ENCODE data around the gene VWDE.
A peak's percentile ranks its signal among the peaks of the same experiment; 100 is the strongest.

Gene VWDE

GRCh38 chr7:12320987-12321647, 82.5 kb downstream of the VWDE start:
- Histone ChIP-seq H3K27ac (ENCODE audit: low read depth, low read length) (no peak overlapping the region), H3K4me1 (ENCODE audit: control insufficient read depth, insufficient read depth, low read length) (no peaks in the 10 kb centered on the region), H3K4me3 (ENCODE audit: low read length) (no peak overlapping the region), H3K36me3 (ENCODE audit: control insufficient read depth, insufficient read depth, low read length) (no peaks in the 10 kb centered on the region), H3K9ac (ENCODE audit: low read length) (no peak overlapping the region), H3K27me3 (ENCODE audit: control insufficient read depth, insufficient read depth, low read length) (no peaks in the 10 kb centered on the region)

GRCh38 chr7:12320241-12320986, 83.3 kb downstream of the VWDE start:
- Histone ChIP-seq H3K36me3 (ENCODE audit: control insufficient read depth, insufficient read depth, low read length) (no peaks in the 10 kb centered on the region), H3K27ac (ENCODE audit: low read depth, low read length) (no peak overlapping the region), H3K27me3 (ENCODE audit: control insufficient read depth, insufficient read depth, low read length) (no peaks in the 10 kb centered on the region), H3K4me1 (ENCODE audit: control insufficient read depth, insufficient read depth, low read length) (no peaks in the 10 kb centered on the region), H3K9ac (ENCODE audit: low read length) (no peak overlapping the region), H3K4me3 (ENCODE audit: low read length) (no peak overlapping the region)

DNA sequence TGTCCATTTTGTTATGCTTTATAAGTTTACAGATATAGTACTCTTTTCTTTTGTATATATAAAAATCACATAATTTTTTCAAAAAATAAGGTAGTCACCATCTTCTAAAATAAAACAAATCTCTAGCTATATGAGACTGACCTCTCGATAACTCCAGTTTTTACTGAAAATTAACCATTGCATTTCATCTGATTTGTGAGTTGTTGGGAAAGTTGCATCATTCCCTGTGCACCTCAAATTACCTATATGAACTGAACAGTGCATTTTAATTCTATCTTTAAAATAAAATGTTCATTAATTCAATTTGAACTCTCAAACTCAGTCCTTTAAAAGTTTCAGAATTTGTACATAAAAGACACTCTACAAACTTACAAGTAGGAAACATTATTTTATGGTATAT, 86.0 kb downstream of the VWDE start:
- Histone ChIP-seq H3K27me3 (ENCODE audit: control insufficient read depth, insufficient read depth, low read length) (no peaks in the 10 kb centered on the region), H3K4me1 (ENCODE audit: control insufficient read depth, insufficient read depth, low read length) (no peaks in the 10 kb centered on the region), H3K36me3 (ENCODE audit: control insufficient read depth, insufficient read depth, low read length) (no peaks in the 10 kb centered on the region), H3K27ac (ENCODE audit: low read depth, low read length) (no peak overlapping the region), H3K9ac (ENCODE audit: low read length) (no peak overlapping the region), H3K4me3 (ENCODE audit: low read length) (no peak overlapping the region)

GRCh38 chr7:12316925-12317324, 86.7 kb downstream of the VWDE start:
- no peaks in the 10 kb centered on the region for H3K27me3 ChIP-seq (ENCODE audit: control insufficient read depth, insufficient read depth, low read length)
- no peak overlapping the region for H3K9ac ChIP-seq (ENCODE audit: low read length)
- no peak overlapping the region for H3K4me3 ChIP-seq (ENCODE audit: low read length)
- no peaks in the 10 kb centered on the region for H3K36me3 ChIP-seq (ENCODE audit: control insufficient read depth, insufficient read depth, low read length)
- H3K4me1 ChIP-seq (ENCODE audit: control insufficient read depth, insufficient read depth, low read length), result no peaks in the 10 kb centered on the region
- no peak overlapping the region for H3K27ac ChIP-seq (ENCODE audit: low read depth, low read length)

DNA sequence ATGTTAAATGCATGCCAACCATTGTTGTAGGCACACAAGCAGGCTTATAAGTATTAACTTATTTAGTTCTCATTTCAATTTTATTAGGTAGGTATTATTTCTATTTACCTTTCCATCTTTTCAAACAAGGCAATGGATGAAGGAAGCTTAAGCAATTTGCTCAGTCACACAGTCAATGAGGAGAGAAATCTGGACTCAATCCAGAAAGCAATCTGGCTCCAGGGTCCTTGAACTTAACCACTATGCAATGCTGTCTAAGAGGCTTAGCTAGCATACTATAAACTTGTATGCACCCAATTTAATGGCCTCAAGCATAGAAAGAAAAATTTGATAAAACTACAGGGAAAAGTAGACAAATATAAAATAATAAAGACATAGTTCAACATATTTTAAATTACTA, 88.6 kb downstream of the VWDE start:
- no peaks in the 10 kb centered on the region for H3K27me3 ChIP-seq (ENCODE audit: control insufficient read depth, insufficient read depth, low read length)
- H3K27ac ChIP-seq (ENCODE audit: low read depth, low read length), result no peak overlapping the region
- no peaks in the 10 kb centered on the region for H3K4me1 ChIP-seq (ENCODE audit: control insufficient read depth, insufficient read depth, low read length)
- no peak overlapping the region for H3K9ac ChIP-seq (ENCODE audit: low read length)
- no peaks in the 10 kb centered on the region for H3K36me3 ChIP-seq (ENCODE audit: control insufficient read depth, insufficient read depth, low read length)
- H3K4me3 ChIP-seq (ENCODE audit: low read length), result no peak overlapping the region

GRCh38 chr7:12314199-12314598, 89.5 kb downstream of the VWDE start:
- H3K36me3 ChIP-seq (ENCODE audit: control insufficient read depth, insufficient read depth, low read length), result no peaks in the 10 kb centered on the region
- no peak overlapping the region for H3K9ac ChIP-seq (ENCODE audit: low read length)
- no peak overlapping the region for H3K27ac ChIP-seq (ENCODE audit: low read depth, low read length)

GRCh38 chr7:12305502-12305901, 98.2 kb downstream of the VWDE start:
- Histone ChIP-seq H3K4me3 (ENCODE audit: low read length) (no peak overlapping the region), H3K27me3 (ENCODE audit: control insufficient read depth, insufficient read depth, low read length) (no peaks in the 10 kb centered on the region), H3K27ac (ENCODE audit: low read depth, low read length) (no peak overlapping the region), H3K36me3 (ENCODE audit: control insufficient read depth, insufficient read depth, low read length) (no peaks in the 10 kb centered on the region), H3K9ac (ENCODE audit: low read length) (no peak overlapping the region), H3K4me1 (ENCODE audit: control insufficient read depth, insufficient read depth, low read length) (no peaks in the 10 kb centered on the region)

More at GRCh38 chr7:12314199-12314598, 89.5 kb downstream of the VWDE start:
- Histone ChIP-seq H3K4me3 (ENCODE audit: low read length) (no peak overlapping the region), H3K4me1 (ENCODE audit: control insufficient read depth, insufficient read depth, low read length) (no peaks in the 10 kb centered on the region), H3K27me3 (ENCODE audit: control insufficient read depth, insufficient read depth, low read length) (no peaks in the 10 kb centered on the region)

- Histone ChIP-seq H3K9ac (ENCODE audit: low read length) (no peak overlapping the region), H3K27ac (ENCODE audit: low read depth, low read length) (no peak overlapping the region)
Measured at GRCh38 chr7:12303495-12303894, 100.2 kb downstream of the VWDE start.

GRCh38 chr7:12303062-12303461, 100.6 kb downstream of the VWDE start:
- Histone ChIP-seq H3K9ac (ENCODE audit: low read length) (no peak overlapping the region), H3K36me3 (ENCODE audit: control insufficient read depth, insufficient read depth, low read length) (no peaks in the 10 kb centered on the region), H3K4me1 (ENCODE audit: control insufficient read depth, insufficient read depth, low read length) (no peaks in the 10 kb centered on the region)

More at GRCh38 chr7:12303495-12303894, 100.2 kb downstream of the VWDE start:
- Histone ChIP-seq H3K27me3 (ENCODE audit: control insufficient read depth, insufficient read depth, low read length) (no peaks in the 10 kb centered on the region), H3K4me1 (ENCODE audit: control insufficient read depth, insufficient read depth, low read length) (no peaks in the 10 kb centered on the region), H3K4me3 (ENCODE audit: low read length) (no peak overlapping the region), H3K36me3 (ENCODE audit: control insufficient read depth, insufficient read depth, low read length) (no peaks in the 10 kb centered on the region)

DNA sequence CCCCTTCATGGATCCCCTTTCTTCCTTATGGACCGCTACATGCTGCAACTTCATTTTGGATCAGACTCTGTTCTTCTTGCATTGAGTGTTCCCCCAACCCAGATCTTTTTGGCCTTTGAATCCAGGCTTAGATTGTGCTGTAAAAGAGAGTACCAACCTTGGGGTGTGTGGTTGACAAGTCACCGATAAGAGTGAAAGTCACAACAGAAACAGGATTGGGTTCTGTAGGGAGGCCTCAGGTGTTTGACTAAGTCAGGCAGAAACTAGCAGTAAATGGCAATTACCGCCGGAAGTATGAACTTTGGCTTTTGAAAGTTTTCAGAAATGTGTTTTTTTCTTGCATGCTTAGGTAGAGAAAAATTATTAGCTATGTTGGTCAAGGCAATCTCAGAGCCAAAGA, 103.2 kb downstream of the VWDE start:
- Histone ChIP-seq H3K36me3 (ENCODE audit: control insufficient read depth, insufficient read depth, low read length) (no peaks in the 10 kb centered on the region), H3K4me3 (ENCODE audit: low read length) (no peak overlapping the region), H3K27me3 (ENCODE audit: control insufficient read depth, insufficient read depth, low read length) (no peaks in the 10 kb centered on the region), H3K27ac (ENCODE audit: low read depth, low read length) (no peak overlapping the region), H3K4me1 (ENCODE audit: control insufficient read depth, insufficient read depth, low read length) (no peaks in the 10 kb centered on the region), H3K9ac (ENCODE audit: low read length) (no peak overlapping the region)

More at GRCh38 chr7:12303062-12303461, 100.6 kb downstream of the VWDE start:
- Histone ChIP-seq H3K27ac (ENCODE audit: low read depth, low read length) (peak overlapping the region; percentile 2), H3K4me3 (ENCODE audit: low read length) (no peak overlapping the region), H3K27me3 (ENCODE audit: control insufficient read depth, insufficient read depth, low read length) (no peaks in the 10 kb centered on the region)

GRCh38 chr7:12299367-12299766, 104.3 kb downstream of the VWDE start:
- no peak overlapping the region for H3K9ac ChIP-seq (ENCODE audit: low read length)
- H3K4me3 ChIP-seq (ENCODE audit: low read length), result no peak overlapping the region
- H3K4me1 ChIP-seq (ENCODE audit: control insufficient read depth, insufficient read depth, low read length), result no peaks in the 10 kb centered on the region
- no peak overlapping the region for H3K27ac ChIP-seq (ENCODE audit: low read depth, low read length)
- H3K27me3 ChIP-seq (ENCODE audit: control insufficient read depth, insufficient read depth, low read length), result no peaks in the 10 kb centered on the region
- no peaks in the 10 kb centered on the region for H3K36me3 ChIP-seq (ENCODE audit: control insufficient read depth, insufficient read depth, low read length)

GRCh38 chr7:12297283-12298108, 106.2 kb downstream of the VWDE start:
- Histone ChIP-seq H3K36me3 (ENCODE audit: control insufficient read depth, insufficient read depth, low read length) (no peaks in the 10 kb centered on the region), H3K27me3 (ENCODE audit: control insufficient read depth, insufficient read depth, low read length) (no peaks in the 10 kb centered on the region), H3K9ac (ENCODE audit: low read length) (no peak overlapping the region), H3K27ac (ENCODE audit: low read depth, low read length) (no peak overlapping the region), H3K4me3 (ENCODE audit: low read length) (no peak overlapping the region), H3K4me1 (ENCODE audit: control insufficient read depth, insufficient read depth, low read length) (no peaks in the 10 kb centered on the region)
